SK-N-SH (cell line): ENCODE results near the gene GOLGB1.

Source experiments
- EZH2phosphoT487 ChIP-seq: fragments of 200-600 bp; sonication (generic); IDR thresholded peaks from 2 replicates; pipeline ENCODE4 v1.6.1; 2017; ENCODE audit warnings: low read depth, mixed run types, mild to moderate bottlenecking, antibody characterized with exemption, moderate library complexity, borderline replicate concordance
- GATA2 ChIP-seq: sonication (generic); formaldehyde crosslinking; IDR thresholded peaks from 2 replicates; pipeline ENCODE4 v1.5.0; 2020; ENCODE audit warnings: mild to moderate bottlenecking, missing genetic modification reagents
- JUND ChIP-seq: IDR thresholded peaks from 2 replicates; pipeline ENCODE4 v1.4.0; 2012
- NRF1 ChIP-seq: IDR thresholded peaks from 2 replicates; pipeline ENCODE4 v1.6.1; 2012; ENCODE audit warnings: low read depth, mild to moderate bottlenecking, low read length
- POLR2AphosphoS5 ChIP-seq: IDR thresholded peaks from 2 replicates; pipeline ENCODE4 v1.6.1; 2012; ENCODE audit warnings: low read depth, low read length
- TAF1 ChIP-seq: IDR thresholded peaks from 2 replicates; pipeline ENCODE4 v1.6.1; 2012; ENCODE audit warnings: low read depth, mild to moderate bottlenecking, low read length, moderate library complexity, borderline replicate concordance
- TEAD4 ChIP-seq: IDR thresholded peaks from 2 replicates; pipeline ENCODE4 v1.4.0; 2012; ENCODE audit warnings: mild to moderate bottlenecking, borderline replicate concordance; ENCODE audit not compliant: insufficient read depth
- TF ChIP-seq, protein P1 (sequence below): fragments of 200-600 bp; sonication (generic); IDR thresholded peaks from 2 replicates; pipeline ENCODE4 v1.6.1; 2017; ENCODE audit warnings: antibody characterized with exemption, mild to moderate bottlenecking, moderate library complexity
- TF ChIP-seq, protein P2 (sequence below): IDR thresholded peaks from 2 replicates; pipeline ENCODE4 v1.4.0; 2012; ENCODE audit warnings: low read depth, borderline replicate concordance
- TF ChIP-seq, protein P3 (sequence below): IDR thresholded peaks from 2 replicates; pipeline ENCODE4 v1.6.1; 2012; ENCODE audit warnings: mild to moderate bottlenecking, low read depth, low read length, moderate library complexity
- TF ChIP-seq, protein P4 (sequence below): IDR thresholded peaks from 2 replicates; pipeline ENCODE4 v1.4.0; 2012; ENCODE audit warnings: low read depth

DNA sequence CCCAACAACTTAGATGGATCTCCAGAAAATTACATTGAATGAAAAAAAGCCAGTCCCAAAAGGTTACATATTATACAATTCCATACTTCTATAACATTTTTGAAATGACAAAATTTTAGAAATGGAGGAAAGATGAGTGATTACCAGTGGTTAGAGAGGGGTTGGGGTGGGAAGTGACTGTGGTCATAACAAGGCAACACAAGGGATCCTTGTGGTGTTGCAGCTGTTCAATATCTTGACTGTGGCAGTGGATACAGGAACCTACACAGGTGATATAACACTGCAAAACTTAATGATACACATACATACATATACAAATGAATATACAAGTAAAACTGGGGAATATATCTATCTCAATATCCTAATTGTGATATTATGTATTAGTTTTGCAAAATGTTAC is 9.6 kb downstream of the GOLGB1 start:
- TF ChIP-seq, protein P1, sequence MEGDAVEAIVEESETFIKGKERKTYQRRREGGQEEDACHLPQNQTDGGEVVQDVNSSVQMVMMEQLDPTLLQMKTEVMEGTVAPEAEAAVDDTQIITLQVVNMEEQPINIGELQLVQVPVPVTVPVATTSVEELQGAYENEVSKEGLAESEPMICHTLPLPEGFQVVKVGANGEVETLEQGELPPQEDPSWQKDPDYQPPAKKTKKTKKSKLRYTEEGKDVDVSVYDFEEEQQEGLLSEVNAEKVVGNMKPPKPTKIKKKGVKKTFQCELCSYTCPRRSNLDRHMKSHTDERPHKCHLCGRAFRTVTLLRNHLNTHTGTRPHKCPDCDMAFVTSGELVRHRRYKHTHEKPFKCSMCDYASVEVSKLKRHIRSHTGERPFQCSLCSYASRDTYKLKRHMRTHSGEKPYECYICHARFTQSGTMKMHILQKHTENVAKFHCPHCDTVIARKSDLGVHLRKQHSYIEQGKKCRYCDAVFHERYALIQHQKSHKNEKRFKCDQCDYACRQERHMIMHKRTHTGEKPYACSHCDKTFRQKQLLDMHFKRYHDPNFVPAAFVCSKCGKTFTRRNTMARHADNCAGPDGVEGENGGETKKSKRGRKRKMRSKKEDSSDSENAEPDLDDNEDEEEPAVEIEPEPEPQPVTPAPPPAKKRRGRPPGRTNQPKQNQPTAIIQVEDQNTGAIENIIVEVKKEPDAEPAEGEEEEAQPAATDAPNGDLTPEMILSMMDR = no peak
- TF ChIP-seq, protein P2, sequence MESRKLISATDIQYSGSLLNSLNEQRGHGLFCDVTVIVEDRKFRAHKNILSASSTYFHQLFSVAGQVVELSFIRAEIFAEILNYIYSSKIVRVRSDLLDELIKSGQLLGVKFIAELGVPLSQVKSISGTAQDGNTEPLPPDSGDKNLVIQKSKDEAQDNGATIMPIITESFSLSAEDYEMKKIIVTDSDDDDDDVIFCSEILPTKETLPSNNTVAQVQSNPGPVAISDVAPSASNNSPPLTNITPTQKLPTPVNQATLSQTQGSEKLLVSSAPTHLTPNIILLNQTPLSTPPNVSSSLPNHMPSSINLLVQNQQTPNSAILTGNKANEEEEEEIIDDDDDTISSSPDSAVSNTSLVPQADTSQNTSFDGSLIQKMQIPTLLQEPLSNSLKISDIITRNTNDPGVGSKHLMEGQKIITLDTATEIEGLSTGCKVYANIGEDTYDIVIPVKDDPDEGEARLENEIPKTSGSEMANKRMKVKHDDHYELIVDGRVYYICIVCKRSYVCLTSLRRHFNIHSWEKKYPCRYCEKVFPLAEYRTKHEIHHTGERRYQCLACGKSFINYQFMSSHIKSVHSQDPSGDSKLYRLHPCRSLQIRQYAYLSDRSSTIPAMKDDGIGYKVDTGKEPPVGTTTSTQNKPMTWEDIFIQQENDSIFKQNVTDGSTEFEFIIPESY = no peak
- TF ChIP-seq EZH2phosphoT487 (no peak), POLR2AphosphoS5 (no peak), JUND (no peak), GATA2 (CRISPR knock-in tag) (no peak), TEAD4 (no peak), NRF1 (no peak), TAF1 (no peak)
- TF ChIP-seq, protein P3, sequence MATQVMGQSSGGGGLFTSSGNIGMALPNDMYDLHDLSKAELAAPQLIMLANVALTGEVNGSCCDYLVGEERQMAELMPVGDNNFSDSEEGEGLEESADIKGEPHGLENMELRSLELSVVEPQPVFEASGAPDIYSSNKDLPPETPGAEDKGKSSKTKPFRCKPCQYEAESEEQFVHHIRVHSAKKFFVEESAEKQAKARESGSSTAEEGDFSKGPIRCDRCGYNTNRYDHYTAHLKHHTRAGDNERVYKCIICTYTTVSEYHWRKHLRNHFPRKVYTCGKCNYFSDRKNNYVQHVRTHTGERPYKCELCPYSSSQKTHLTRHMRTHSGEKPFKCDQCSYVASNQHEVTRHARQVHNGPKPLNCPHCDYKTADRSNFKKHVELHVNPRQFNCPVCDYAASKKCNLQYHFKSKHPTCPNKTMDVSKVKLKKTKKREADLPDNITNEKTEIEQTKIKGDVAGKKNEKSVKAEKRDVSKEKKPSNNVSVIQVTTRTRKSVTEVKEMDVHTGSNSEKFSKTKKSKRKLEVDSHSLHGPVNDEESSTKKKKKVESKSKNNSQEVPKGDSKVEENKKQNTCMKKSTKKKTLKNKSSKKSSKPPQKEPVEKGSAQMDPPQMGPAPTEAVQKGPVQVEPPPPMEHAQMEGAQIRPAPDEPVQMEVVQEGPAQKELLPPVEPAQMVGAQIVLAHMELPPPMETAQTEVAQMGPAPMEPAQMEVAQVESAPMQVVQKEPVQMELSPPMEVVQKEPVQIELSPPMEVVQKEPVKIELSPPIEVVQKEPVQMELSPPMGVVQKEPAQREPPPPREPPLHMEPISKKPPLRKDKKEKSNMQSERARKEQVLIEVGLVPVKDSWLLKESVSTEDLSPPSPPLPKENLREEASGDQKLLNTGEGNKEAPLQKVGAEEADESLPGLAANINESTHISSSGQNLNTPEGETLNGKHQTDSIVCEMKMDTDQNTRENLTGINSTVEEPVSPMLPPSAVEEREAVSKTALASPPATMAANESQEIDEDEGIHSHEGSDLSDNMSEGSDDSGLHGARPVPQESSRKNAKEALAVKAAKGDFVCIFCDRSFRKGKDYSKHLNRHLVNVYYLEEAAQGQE = no peak
- TF ChIP-seq, protein P4, sequence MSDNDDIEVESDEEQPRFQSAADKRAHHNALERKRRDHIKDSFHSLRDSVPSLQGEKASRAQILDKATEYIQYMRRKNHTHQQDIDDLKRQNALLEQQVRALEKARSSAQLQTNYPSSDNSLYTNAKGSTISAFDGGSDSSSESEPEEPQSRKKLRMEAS = no peak
